Posterior vena cava (tissue), 2 donors: ENCODE data around the gene KHDRBS2. TPM values are rescaled to one million over a fixed set of nuclear protein-coding genes. Genes with fewer than 3 reads are reported as not detected.

Experiments used
- DNase-seq: peaks from one replicate; pipeline ENCODE4 v3.0.0-alpha.2; 2020; ENCODE audit warnings: low spot score
- intact Hi-C, 2 donors: fragments of 100-400 bp; cut with DNase I; formaldehyde crosslinking; loops; one replicate each; pipeline versions ENCODE4 v1.14.1 to v1.14.2; 2022 to 2023
- total RNA-seq, 2 donors: library from RNA; stranded (reverse); fragmentation: NEBNext Ultra II Directional; extraction: Animal tissue kit (Norgen Biotek cat#: 25700); gene quantifications; one replicate each; pipeline ENCODE4 v1.2.1, GENCODE V29; 2021
- donor health status: DM: yes; HTN: yes; CAD: no.
- donor health status: DM: yes; HTN: yes; CAD: no.

KHDRBS2 gene
- total RNA-seq, 2 donors from 2014 or later = 0.14 to 0.28 TPM

- intact Hi-C loops = no loop called here
- DNase-seq = no peak
These were observed 68.2 kb downstream of the KHDRBS2 start for GRCh38 chr6:62217866-62218265.

- intact Hi-C loops = no loop called here
- DNase-seq = no peak
These were observed 83.9 kb downstream of the KHDRBS2 start for GRCh38 chr6:62202078-62202477.

GRCh38 chr6:62192593-62192992 lies 93.4 kb downstream of the KHDRBS2 start:
- DNase-seq = no peak
- intact Hi-C loops = no loop called here

- DNase-seq = no peak
- intact Hi-C loops = no loop called here
These were observed 110.8 kb downstream of the KHDRBS2 start for GRCh38 chr6:62175195-62175594.

- no peak for DNase-seq
- intact Hi-C loops = no loop called here
These were observed 111.5 kb downstream of the KHDRBS2 start for GRCh38 chr6:62174548-62174947.

- intact Hi-C loops = no loop called here
- DNase-seq = no peak
These were observed 118.3 kb downstream of the KHDRBS2 start for GRCh38 chr6:62167736-62168135.

GRCh38 chr6:62162858-62163257 lies 123.2 kb downstream of the KHDRBS2 start:
- intact Hi-C loops = no loop called here
- no peak for DNase-seq

GRCh38 chr6:62152796-62153195 lies 133.2 kb downstream of the KHDRBS2 start:
- DNase-seq = no peak
- intact Hi-C loops = no loop called here

- DNase-seq = no peak
- intact Hi-C loops = no loop called here
These were observed 135.9 kb downstream of the KHDRBS2 start for GRCh38 chr6:62150048-62150663.

- intact Hi-C loops = no loop called here
- DNase-seq = no peak
These were observed 138.8 kb downstream of the KHDRBS2 start for GRCh38 chr6:62146954-62147853.

- intact Hi-C loops = no loop called here
- no peak for DNase-seq
These were observed 156.9 kb downstream of the KHDRBS2 start for GRCh38 chr6:62129127-62129526.

GRCh38 chr6:62119401-62119800 lies 166.6 kb downstream of the KHDRBS2 start:
- DNase-seq = no peak
- intact Hi-C loops = no loop called here

GRCh38 chr6:62103186-62103859 lies 182.7 kb downstream of the KHDRBS2 start:
- DNase-seq = peak; percentile 52
- intact Hi-C loops = no loop called here

GRCh38 chr6:62102387-62102786 lies 183.6 kb downstream of the KHDRBS2 start:
- intact Hi-C loops = no loop called here
- peak; percentile 50 for DNase-seq

GRCh38 chr6:62090442-62091229 lies 195.4 kb downstream of the KHDRBS2 start:
- intact Hi-C loops = no loop called here
- DNase-seq = no peak

GRCh38 chr6:62089781-62090180 lies 196.2 kb downstream of the KHDRBS2 start:
- intact Hi-C loops = no loop called here
- no peak for DNase-seq

GRCh38 chr6:62086047-62086446 lies 200.0 kb downstream of the KHDRBS2 start:
- intact Hi-C loops = no loop called here
- DNase-seq = no peak

- intact Hi-C loops = no loop called here
- no peak for DNase-seq
These were observed 210.2 kb downstream of the KHDRBS2 start for GRCh38 chr6:62075869-62076268.

- DNase-seq = no peak
- intact Hi-C loops = no loop called here
These were observed 226.1 kb downstream of the KHDRBS2 start for GRCh38 chr6:62059901-62060300.

GRCh38 chr6:62057300-62057699 lies 228.7 kb downstream of the KHDRBS2 start:
- intact Hi-C loops = no loop called here
- DNase-seq = no peak
